ENCODE results near the gene TSR1.

DNA sequence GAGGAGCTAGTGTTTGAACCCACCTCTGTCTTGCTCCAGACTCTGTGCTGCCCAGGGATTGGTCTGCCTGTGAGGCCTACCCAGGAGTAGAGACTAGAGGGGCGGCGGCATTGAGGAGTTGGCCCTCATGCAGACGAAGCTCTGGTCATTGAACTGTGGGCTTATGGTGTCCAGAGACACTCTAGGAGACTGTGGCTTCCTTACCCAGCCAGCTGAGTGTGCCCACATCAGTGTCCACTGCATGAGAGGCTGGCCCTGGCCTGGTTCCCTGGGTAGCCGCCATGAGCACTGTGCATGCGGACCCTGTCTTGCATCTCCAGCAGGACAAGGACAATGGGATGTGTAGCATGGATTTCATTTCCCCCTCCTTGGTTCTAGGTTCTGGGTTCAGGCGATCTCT, 15.0 kb upstream of the TSR1 start:
- TF ChIP-seq, protein P1, sequence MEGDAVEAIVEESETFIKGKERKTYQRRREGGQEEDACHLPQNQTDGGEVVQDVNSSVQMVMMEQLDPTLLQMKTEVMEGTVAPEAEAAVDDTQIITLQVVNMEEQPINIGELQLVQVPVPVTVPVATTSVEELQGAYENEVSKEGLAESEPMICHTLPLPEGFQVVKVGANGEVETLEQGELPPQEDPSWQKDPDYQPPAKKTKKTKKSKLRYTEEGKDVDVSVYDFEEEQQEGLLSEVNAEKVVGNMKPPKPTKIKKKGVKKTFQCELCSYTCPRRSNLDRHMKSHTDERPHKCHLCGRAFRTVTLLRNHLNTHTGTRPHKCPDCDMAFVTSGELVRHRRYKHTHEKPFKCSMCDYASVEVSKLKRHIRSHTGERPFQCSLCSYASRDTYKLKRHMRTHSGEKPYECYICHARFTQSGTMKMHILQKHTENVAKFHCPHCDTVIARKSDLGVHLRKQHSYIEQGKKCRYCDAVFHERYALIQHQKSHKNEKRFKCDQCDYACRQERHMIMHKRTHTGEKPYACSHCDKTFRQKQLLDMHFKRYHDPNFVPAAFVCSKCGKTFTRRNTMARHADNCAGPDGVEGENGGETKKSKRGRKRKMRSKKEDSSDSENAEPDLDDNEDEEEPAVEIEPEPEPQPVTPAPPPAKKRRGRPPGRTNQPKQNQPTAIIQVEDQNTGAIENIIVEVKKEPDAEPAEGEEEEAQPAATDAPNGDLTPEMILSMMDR (IDR thresholded peaks at IDR 0.05) = no peak
- no peak for TF ChIP-seq EZH2 (IDR thresholded peaks at IDR 0.05; ENCODE audit: borderline replicate concordance, insufficient read depth, low read depth, low read length, poor library complexity, severe bottlenecking)

Measured in B cell (primary cell).